Testis (tissue), 2 donors: ENCODE results near the gene DNAH17.

Experiments used
- POLR2A ChIP-seq: fragments of 450-650 bp; IDR thresholded peaks from one replicate; pipeline ENCODE4 v1.6.1; 2017; ENCODE audit warnings: antibody characterized with exemption, mild to moderate bottlenecking, moderate library complexity
- TF ChIP-seq, protein P1 (sequence below), 3 experiments: fragments of 450-650 bp in 2 of 3; fragments of 200-600 bp in 1 of 3; sonication (generic) in 1 of 3; IDR thresholded peaks; one replicate each; pipeline ENCODE4 v1.5.1; 2016 to 2019; ENCODE audit warnings: antibody characterized with exemption in 3 of 3, mild to moderate bottlenecking in 2 of 3, moderate library complexity in 1 of 3

DNA sequence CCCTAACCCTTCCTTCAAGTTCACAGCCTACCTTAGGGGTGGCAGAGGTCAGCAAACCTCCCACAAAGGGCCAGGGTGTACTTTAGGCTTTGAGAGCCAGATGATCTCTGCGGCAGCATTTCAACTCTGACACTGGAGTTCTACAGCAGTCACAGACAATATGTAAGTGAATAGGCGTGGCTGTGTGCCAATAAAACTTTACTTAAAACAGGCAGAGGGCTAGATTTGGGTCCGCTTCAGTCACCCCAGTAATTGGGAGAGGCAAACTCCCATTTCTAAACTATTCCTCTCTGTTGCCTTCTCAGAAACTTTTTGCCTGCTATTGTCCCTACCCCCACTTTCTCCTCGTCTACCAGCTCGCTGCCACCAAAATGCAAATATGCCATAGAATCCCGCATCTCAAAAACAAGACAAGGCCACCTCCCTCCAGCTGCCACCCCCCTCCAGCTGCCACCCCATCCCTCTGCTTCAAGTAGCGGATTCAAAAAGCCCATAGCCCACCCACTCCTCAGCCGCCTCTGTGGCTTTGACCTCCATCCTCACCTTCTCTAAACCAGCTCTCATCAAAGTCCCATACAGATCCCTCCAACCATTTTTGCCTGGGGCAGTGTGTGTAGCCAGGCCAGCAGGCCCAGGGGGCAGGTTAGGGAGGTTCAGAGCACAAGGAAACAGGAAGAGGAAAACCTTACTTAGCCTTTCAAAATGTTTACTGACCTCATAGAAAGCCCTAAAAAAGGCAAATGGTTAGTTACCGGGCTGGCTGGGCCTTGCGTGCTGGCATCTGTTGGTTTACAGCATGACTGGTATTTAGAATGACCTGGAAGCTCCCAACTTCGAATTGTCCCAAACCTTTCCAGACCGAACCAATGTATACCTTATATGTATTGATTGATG, 19.9 kb upstream of the DNAH17 start:
- TF ChIP-seq, protein P1, sequence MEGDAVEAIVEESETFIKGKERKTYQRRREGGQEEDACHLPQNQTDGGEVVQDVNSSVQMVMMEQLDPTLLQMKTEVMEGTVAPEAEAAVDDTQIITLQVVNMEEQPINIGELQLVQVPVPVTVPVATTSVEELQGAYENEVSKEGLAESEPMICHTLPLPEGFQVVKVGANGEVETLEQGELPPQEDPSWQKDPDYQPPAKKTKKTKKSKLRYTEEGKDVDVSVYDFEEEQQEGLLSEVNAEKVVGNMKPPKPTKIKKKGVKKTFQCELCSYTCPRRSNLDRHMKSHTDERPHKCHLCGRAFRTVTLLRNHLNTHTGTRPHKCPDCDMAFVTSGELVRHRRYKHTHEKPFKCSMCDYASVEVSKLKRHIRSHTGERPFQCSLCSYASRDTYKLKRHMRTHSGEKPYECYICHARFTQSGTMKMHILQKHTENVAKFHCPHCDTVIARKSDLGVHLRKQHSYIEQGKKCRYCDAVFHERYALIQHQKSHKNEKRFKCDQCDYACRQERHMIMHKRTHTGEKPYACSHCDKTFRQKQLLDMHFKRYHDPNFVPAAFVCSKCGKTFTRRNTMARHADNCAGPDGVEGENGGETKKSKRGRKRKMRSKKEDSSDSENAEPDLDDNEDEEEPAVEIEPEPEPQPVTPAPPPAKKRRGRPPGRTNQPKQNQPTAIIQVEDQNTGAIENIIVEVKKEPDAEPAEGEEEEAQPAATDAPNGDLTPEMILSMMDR (IDR thresholded peaks at IDR 0.05): no peak
- TF ChIP-seq POLR2A: no peak
